OCI-LY7 (cell line): ENCODE results near the gene LGSN. TPM values are rescaled to one million over a fixed set of nuclear protein-coding genes. Genes with fewer than 3 reads are reported as not detected.

ENCODE experiments used
- BruUV-seq: library from RNA; stranded (reverse); fragments of 400-500 nt; replicated peaks from 2 replicates; lab custom pipeline; 2021; lab: Mats Ljungman, UMichigan
- CTCF ChIA-PET: fragments of 300-600 bp; sonication (Branson Sonifier 250); formaldehyde crosslinking; loops from one replicate; lab custom pipeline; 2022; ENCODE audit warnings: antibody characterized with exemption; ENCODE audit not compliant: unreplicated experiment; lab: Charles Lee
- POLR2A ChIA-PET: fragments of 300-600 bp; sonication (Branson Sonifier 250); formaldehyde crosslinking; loops from one replicate; lab custom pipeline; 2022; ENCODE audit warnings: antibody characterized with exemption; lab: Charles Lee
- DNase-seq: peaks from one replicate; pipeline ENCODE4 v3.0.0-alpha.2; 2015; ENCODE audit warnings: low spot score
- H2AFZ ChIP-seq: fragments of 200-600 bp; sonication (generic), shearing (Covaris generic); 2 replicates; pipeline ENCODE4 v1.6.1; 2014; ENCODE audit warnings: mild to moderate bottlenecking, antibody characterized with exemption, low read length, moderate library complexity
- H3K27ac ChIP-seq: fragments of 200-600 bp; sonication (generic); 2 replicates; pipeline ENCODE4 v1.5.1; 2014; ENCODE audit warnings: mixed run types, low read depth, mild to moderate bottlenecking, moderate library complexity, low read length, inconsistent platforms; ENCODE audit not compliant: poor library complexity, severe bottlenecking
- H3K36me3 ChIP-seq: fragments of 200-600 bp; sonication (generic); 2 replicates; pipeline ENCODE4 v1.6.1; 2014; ENCODE audit warnings: mild to moderate bottlenecking, antibody characterized with exemption, low read length, moderate library complexity, mixed read lengths; ENCODE audit not compliant: insufficient read depth
- H3K4me1 ChIP-seq: fragments of 200-600 bp; sonication (generic); 2 replicates; pipeline ENCODE4 v1.5.1; 2014; ENCODE audit warnings: mild to moderate bottlenecking, low read length; ENCODE audit not compliant: insufficient read depth, poor library complexity, severe bottlenecking
- H3K4me2 ChIP-seq: fragments of 200-600 bp; sonication (generic); 2 replicates; pipeline ENCODE4 v1.6.1; 2014; ENCODE audit warnings: mild to moderate bottlenecking, low read length
- H3K4me3 ChIP-seq: fragments of 200-600 bp; sonication (generic); 2 replicates; pipeline ENCODE4 v1.5.1; 2014; ENCODE audit warnings: mild to moderate bottlenecking, low read depth, low read length; ENCODE audit not compliant: poor library complexity, severe bottlenecking
- H3K79me2 ChIP-seq: fragments of 200-600 bp; sonication (generic); 2 replicates; pipeline ENCODE4 v1.6.1; 2016; ENCODE audit warnings: low read depth, mild to moderate bottlenecking, low read length, moderate library complexity, mixed read lengths; ENCODE audit not compliant: insufficient read depth
- H3K9me2 ChIP-seq: fragments of 200-600 bp; sonication (generic); 2 replicates; pipeline ENCODE4 v1.6.1; 2016; ENCODE audit warnings: mild to moderate bottlenecking, low read length, mixed read lengths; ENCODE audit not compliant: insufficient read depth
- H3K9me3 ChIP-seq: fragments of 200-600 bp; sonication (generic); 2 replicates; pipeline ENCODE4 v1.6.1; 2014; ENCODE audit warnings: mild to moderate bottlenecking, mixed run types, low read length, mixed read lengths
- H4K20me1 ChIP-seq: fragments of 200-600 bp; sonication (generic); 2 replicates; pipeline ENCODE4 v1.6.1; 2014; ENCODE audit warnings: mild to moderate bottlenecking, antibody characterized with exemption, low read length, moderate library complexity, mixed read lengths; ENCODE audit not compliant: insufficient read depth
- EZH2phosphoT487 ChIP-seq: fragments of 200-600 bp; sonication (generic); IDR thresholded peaks from 2 replicates; pipeline ENCODE4 v1.6.1; 2018; ENCODE audit warnings: low read depth, borderline replicate concordance, mild to moderate bottlenecking, mixed run types, antibody characterized with exemption, low read length, moderate library complexity, mixed read lengths
- intact Hi-C: fragments of 100-400 bp; cut with micrococcal nuclease; formaldehyde crosslinking; loops from one replicate; pipeline ENCODE4 v1.10.0; 2022; ENCODE audit not compliant: unreplicated experiment
- total RNA-seq, 2 experiments: library from RNA; depleted of rRNA in 1 of 2; stranded (reverse); fragments of >200 nt in 1 of 2; shearing (Covaris generic) in 1 of 2; gene quantifications; 2 replicates each; pipeline ENCODE4 v1.2.3, GENCODE V29; 2014 to 2022
- TF ChIP-seq, protein P1 (sequence below): fragments of 200-600 bp; sonication (generic); conservative IDR thresholded peaks from 2 replicates; pipeline ENCODE4 v1.5.1; 2014; ENCODE audit warnings: mild to moderate bottlenecking, antibody characterized with exemption, low read length, moderate library complexity, mixed read lengths

LGSN gene
- total RNA-seq, 2 experiments from 2014 or later = 0.25 to 0.76 TPM

GRCh38 chr6:63321821-63322220, 2.0 kb upstream of the LGSN start:
- Histone ChIP-seq H3K79me2 (no peaks in the 10 kb centered on the region), H3K9me2 (no peaks in the 10 kb centered on the region), H3K36me3 (no peaks in the 10 kb centered on the region), H3K9me3 (no peaks in the 10 kb centered on the region), H3K4me2 (no peak overlapping the region), H2AFZ (no peak overlapping the region), H3K4me1 (no peaks in the 10 kb centered on the region), H3K4me3 (no peak overlapping the region), H3K27ac (no peak overlapping the region), H4K20me1 (no peaks in the 10 kb centered on the region)
- POLR2A ChIA-PET = no interaction called here
- intact Hi-C loops = no loop called here
- CTCF ChIA-PET = no interaction called here
- DNase-seq = no peak
- BruUV-seq = no TSS peak
- no peak for TF ChIP-seq EZH2phosphoT487
- TF ChIP-seq, protein P1, sequence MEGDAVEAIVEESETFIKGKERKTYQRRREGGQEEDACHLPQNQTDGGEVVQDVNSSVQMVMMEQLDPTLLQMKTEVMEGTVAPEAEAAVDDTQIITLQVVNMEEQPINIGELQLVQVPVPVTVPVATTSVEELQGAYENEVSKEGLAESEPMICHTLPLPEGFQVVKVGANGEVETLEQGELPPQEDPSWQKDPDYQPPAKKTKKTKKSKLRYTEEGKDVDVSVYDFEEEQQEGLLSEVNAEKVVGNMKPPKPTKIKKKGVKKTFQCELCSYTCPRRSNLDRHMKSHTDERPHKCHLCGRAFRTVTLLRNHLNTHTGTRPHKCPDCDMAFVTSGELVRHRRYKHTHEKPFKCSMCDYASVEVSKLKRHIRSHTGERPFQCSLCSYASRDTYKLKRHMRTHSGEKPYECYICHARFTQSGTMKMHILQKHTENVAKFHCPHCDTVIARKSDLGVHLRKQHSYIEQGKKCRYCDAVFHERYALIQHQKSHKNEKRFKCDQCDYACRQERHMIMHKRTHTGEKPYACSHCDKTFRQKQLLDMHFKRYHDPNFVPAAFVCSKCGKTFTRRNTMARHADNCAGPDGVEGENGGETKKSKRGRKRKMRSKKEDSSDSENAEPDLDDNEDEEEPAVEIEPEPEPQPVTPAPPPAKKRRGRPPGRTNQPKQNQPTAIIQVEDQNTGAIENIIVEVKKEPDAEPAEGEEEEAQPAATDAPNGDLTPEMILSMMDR = no peak

DNA sequence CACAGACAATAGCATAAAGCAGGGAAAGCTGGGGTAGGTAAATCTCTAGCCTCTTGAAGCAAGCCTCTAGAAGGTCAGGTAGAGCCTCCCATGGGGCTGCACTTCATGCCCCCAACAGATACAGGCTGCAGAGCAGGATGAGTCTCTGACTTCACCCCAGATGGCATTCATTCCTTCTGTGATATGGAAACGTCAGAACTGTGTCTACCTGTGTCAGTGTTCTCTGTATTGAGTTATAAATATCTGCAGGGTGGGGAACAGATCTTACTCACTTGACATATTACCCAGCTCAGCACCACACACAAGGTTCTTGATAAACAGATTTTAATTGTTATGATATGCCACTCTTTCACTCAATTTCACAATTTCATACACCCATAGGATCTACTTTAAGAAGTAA, 2.1 kb downstream of the LGSN start:
- H3K36me3 ChIP-seq = no peaks in the 10 kb centered on the region
- H2AFZ ChIP-seq = no peak overlapping the region
- no peaks in the 10 kb centered on the region for H3K9me3 ChIP-seq
- BruUV-seq = no TSS peak
- H3K27ac ChIP-seq = no peak overlapping the region
- no peak for TF ChIP-seq EZH2phosphoT487
- TF ChIP-seq, protein P1 = no peak
- ChIA-PET POLR2A (interaction anchor here (0.6 to 1.2 kb wide), 3 partner anchors 18 to 96 kb away, joined by 3 to 4 read pairs (median 3); no protein-coding TSS in a partner anchor), CTCF (no interaction called here)
- H3K9me2 ChIP-seq = no peaks in the 10 kb centered on the region
- H3K4me1 ChIP-seq = no peaks in the 10 kb centered on the region
- intact Hi-C loops = no loop called here
- no peak overlapping the region for H3K4me2 ChIP-seq
- no peak for DNase-seq
- no peaks in the 10 kb centered on the region for H4K20me1 ChIP-seq
- H3K4me3 ChIP-seq = no peak overlapping the region
- no peaks in the 10 kb centered on the region for H3K79me2 ChIP-seq

GRCh38 chr6:63316113-63316512, 3.7 kb downstream of the LGSN start:
- ChIA-PET POLR2A (interaction anchor here (0.9 to 1.7 kb wide), 2 partner anchors 15 to 455 kb away, joined by 3 to 5 read pairs; no protein-coding TSS in a partner anchor), CTCF (no interaction called here)
- no peaks in the 10 kb centered on the region for H3K79me2 ChIP-seq
- no peak for DNase-seq
- no peaks in the 10 kb centered on the region for H3K36me3 ChIP-seq
- no peak overlapping the region for H3K27ac ChIP-seq
- H3K9me2 ChIP-seq = no peaks in the 10 kb centered on the region
- intact Hi-C loops = no loop called here
- no peak overlapping the region for H3K4me2 ChIP-seq
- no peaks in the 10 kb centered on the region for H4K20me1 ChIP-seq
- H2AFZ ChIP-seq = no peak overlapping the region
- no peaks in the 10 kb centered on the region for H3K9me3 ChIP-seq
- H3K4me3 ChIP-seq = no peak overlapping the region
- TF ChIP-seq EZH2phosphoT487 = no peak
- TF ChIP-seq, protein P1 = no peak
- no TSS peak for BruUV-seq
- H3K4me1 ChIP-seq = no peaks in the 10 kb centered on the region
